Measurements from ENCODE around the gene TBL3. TPM values are rescaled to one million over a fixed set of nuclear protein-coding genes. Genes with fewer than 3 reads are reported as not detected.

TBL3 gene
- total RNA-seq, 2 experiments from 2014 or later, result 12.7 to 15.5 TPM

GRCh38 chr16:2016407-2016922 lies 44.6 kb downstream of the TBL3 start:
- no peak for ATAC-seq (ENCODE audit: poor library complexity)
- POLR2A ChIA-PET, result interaction anchor here (1.2 kb wide), 1 partner anchor 139 kb away, joined by 3 read pairs; the partner anchor contains the start of gene TRAF7

GRCh38 chr16:2019518-2019920 lies 47.7 kb downstream of the TBL3 start, which contains the start of gene NPW:
NPW (plus strand) TSS chr16:2019785.
- Mint-ChIP-seq H3K4me1 (ENCODE audit: low read depth) (peaks cover 13% of the 10 kb centered on the region), H3K9me3 (no peaks in the 10 kb centered on the region), H3K4me3 (peak within 1 kb of the TSS; percentile 34), H3K36me3 (ENCODE audit: low read depth) (no peaks in the 10 kb centered on the region), H3K27ac (no peak within 1 kb of the TSS), H3K27me3 (peaks cover 29% of the 10 kb centered on the region)
- no peaks in the 10 kb centered on the region for H3K36me3 ChIP-seq (ENCODE audit: insufficient read depth, low read length)
- no peak for TF ChIP-seq CTCF (IDR thresholded peaks at IDR 0.05)
- intact Hi-C loops (cut with DNase I, micrococcal nuclease), result no loop called here
- no peak within 1 kb of the TSS for H3K4me3 ChIP-seq (ENCODE audit: low read length)
- no peak within 1 kb of the TSS for H3K27ac ChIP-seq (ENCODE audit: low read depth in 1 of 2, low read length in 2 of 2)
- DNase-seq (peak in 2 of 14 experiments; percentile 23 to 49), ATAC-seq (ENCODE audit: poor library complexity) (no peak)
- POLR2A ChIA-PET, result no interaction called here
- H3K27me3 ChIP-seq (ENCODE audit: control insufficient read depth in 1 of 2, insufficient read depth in 2 of 2, low read length in 2 of 2), result peaks cover 23 to 33% of the 10 kb centered on the region in 2 experiments
- H3K4me1 ChIP-seq (ENCODE audit: insufficient read depth, low read length), result peaks cover 35% of the 10 kb centered on the region
- CTCF ChIA-PET, result interaction anchor here (1.5 kb wide), 1 partner anchor 121 kb away, joined by 3 read pairs; no protein-coding TSS in a partner anchor
- no peaks in the 10 kb centered on the region for H3K9me3 ChIP-seq (ENCODE audit: control insufficient read depth in 1 of 2, insufficient read depth in 1 of 2, low read length in 2 of 2)

More at GRCh38 chr16:2016407-2016922, 44.6 kb downstream of the TBL3 start:
- no peaks in the 10 kb centered on the region for H3K9me3 Mint-ChIP-seq
- H3K4me3 Mint-ChIP-seq, result no peak overlapping the region
- peak in 3 of 14 experiments; percentile 43 to 49 (median 46) for DNase-seq
- intact Hi-C loops (cut with DNase I, micrococcal nuclease), result no loop called here
- H3K4me1 Mint-ChIP-seq (ENCODE audit: low read depth), result no peaks in the 10 kb centered on the region
- Histone ChIP-seq H3K9me3 (ENCODE audit: control insufficient read depth in 1 of 2, insufficient read depth in 1 of 2, low read length in 2 of 2) (no peaks in the 10 kb centered on the region), H3K27me3 (ENCODE audit: control insufficient read depth in 1 of 2, insufficient read depth in 2 of 2, low read length in 2 of 2) (peaks cover 20 to 22% of the 10 kb centered on the region in 2 experiments), H3K4me1 (ENCODE audit: insufficient read depth, low read length) (peaks cover 15% of the 10 kb centered on the region), H3K27ac (ENCODE audit: low read depth in 1 of 2, low read length in 2 of 2) (no peak overlapping the region), H3K4me3 (ENCODE audit: low read length) (no peak overlapping the region), H3K36me3 (ENCODE audit: insufficient read depth, low read length) (no peaks in the 10 kb centered on the region)
- peak; percentile 33 for TF ChIP-seq CTCF (IDR thresholded peaks at IDR 0.05)
- CTCF ChIA-PET, result interaction anchor here (1.1 to 1.5 kb wide), 5 partner anchors 12 to 139 kb away, joined by 3 to 8 read pairs (median 7); partner anchors contain the start of gene TRAF7
- H3K36me3 Mint-ChIP-seq (ENCODE audit: low read depth), result no peaks in the 10 kb centered on the region
- no peak overlapping the region for H3K27ac Mint-ChIP-seq
- peaks cover 14% of the 10 kb centered on the region for H3K27me3 Mint-ChIP-seq

- H3K4me3 Mint-ChIP-seq, result no peak overlapping the region
- POLR2A ChIA-PET, result interaction anchor here (1.4 kb wide), 1 partner anchor 135 kb away, joined by 6 read pairs; the partner anchor contains the start of gene TRAF7
- intact Hi-C loops (cut with DNase I, micrococcal nuclease), result loop anchor here in 1 of 2 experiments (10.0 kb wide), 1 partner anchor 235 kb away; the partner anchor contains the start of gene ECI1
- Histone ChIP-seq H3K9me3 (ENCODE audit: control insufficient read depth in 1 of 2, insufficient read depth in 1 of 2, low read length in 2 of 2) (no peaks in the 10 kb centered on the region), H3K27ac (ENCODE audit: low read depth in 1 of 2, low read length in 2 of 2) (no peak overlapping the region), H3K27me3 (ENCODE audit: control insufficient read depth in 1 of 2, insufficient read depth in 2 of 2, low read length in 2 of 2) (peaks cover 23 to 33% of the 10 kb centered on the region in 2 experiments), H3K4me1 (ENCODE audit: insufficient read depth, low read length) (peaks cover 35% of the 10 kb centered on the region), H3K36me3 (ENCODE audit: insufficient read depth, low read length) (no peaks in the 10 kb centered on the region), H3K4me3 (ENCODE audit: low read length) (no peak overlapping the region)
- no peak for TF ChIP-seq CTCF (IDR thresholded peaks at IDR 0.05)
- no peaks in the 10 kb centered on the region for H3K36me3 Mint-ChIP-seq (ENCODE audit: low read depth)
- no peaks in the 10 kb centered on the region for H3K9me3 Mint-ChIP-seq
- H3K27me3 Mint-ChIP-seq, result peaks cover 29% of the 10 kb centered on the region
- H3K4me1 Mint-ChIP-seq (ENCODE audit: low read depth), result peaks cover 13% of the 10 kb centered on the region
- ATAC-seq (ENCODE audit: poor library complexity) (no peak), DNase-seq (no peak)
- H3K27ac Mint-ChIP-seq, result no peak overlapping the region
- CTCF ChIA-PET, result interaction anchor here (1.5 kb wide), 1 partner anchor 120 kb away, joined by 3 read pairs; no protein-coding TSS in a partner anchor
These were observed 48.3 kb downstream of the TBL3 start for GRCh38 chr16:2019921-2020831.

Data from CD4-positive, alpha-beta T cell (primary cell).